Measurements from ENCODE around the gene GSG1L. TPM values are rescaled to one million over a fixed set of nuclear protein-coding genes. Genes with fewer than 3 reads are reported as not detected.

Gene GSG1L
- total RNA-seq, 4 donors from 2014 or later = not detected

GRCh38 chr16:27952811-27953210 is 110.7 kb downstream of the GSG1L start:
- TF ChIP-seq POLR2A (IDR thresholded peaks at IDR 0.05) = no peak
- TF ChIP-seq CTCF (IDR thresholded peaks at IDR 0.05) = no peak
- H3K27me3 ChIP-seq = no peaks in the 10 kb centered on the region
- DNase-seq = no peak

GRCh38 chr16:27951489-27952120 is 111.9 kb downstream of the GSG1L start:
- no peaks in the 10 kb centered on the region for H3K36me3 ChIP-seq
- H3K27me3 ChIP-seq = no peaks in the 10 kb centered on the region
- H3K9me3 ChIP-seq = peaks cover 0 to 4% (median 0%) of the 10 kb centered on the region in 4 donors
- H3K4me1 ChIP-seq = no peaks in the 10 kb centered on the region
- H3K4me3 ChIP-seq = no peak overlapping the region
- TF ChIP-seq CTCF (IDR thresholded peaks at IDR 0.05) (no peak), POLR2A (IDR thresholded peaks at IDR 0.05) (no peak)
- H3K27ac ChIP-seq = no peak overlapping the region
- DNase-seq = no peak

More at GRCh38 chr16:27952811-27953210, 110.7 kb downstream of the GSG1L start:
- Histone ChIP-seq H3K27ac (no peak overlapping the region), H3K4me1 (no peaks in the 10 kb centered on the region), H3K4me3 (no peak overlapping the region), H3K36me3 (no peaks in the 10 kb centered on the region), H3K9me3 (peaks cover 0 to 5% (median 0%) of the 10 kb centered on the region in 4 donors)

- Histone ChIP-seq H3K27ac (no peak overlapping the region), H3K4me1 (no peaks in the 10 kb centered on the region), H3K9me3 (no peaks in the 10 kb centered on the region), H3K4me3 (no peak overlapping the region), H3K36me3 (no peaks in the 10 kb centered on the region), H3K27me3 (no peaks in the 10 kb centered on the region)
- TF ChIP-seq POLR2A (IDR thresholded peaks at IDR 0.05) (no peak), CTCF (IDR thresholded peaks at IDR 0.05) (no peak)
- DNase-seq = no peak
Observed at GRCh38 chr16:27950206-27950887, 113.2 kb downstream of the GSG1L start.

GRCh38 chr16:27947696-27948095 is 115.8 kb downstream of the GSG1L start:
- no peak for DNase-seq

GRCh38 chr16:27945233-27945973 is 118.1 kb downstream of the GSG1L start:
- no peaks in the 10 kb centered on the region for H3K36me3 ChIP-seq
- no peaks in the 10 kb centered on the region for H3K9me3 ChIP-seq
- no peak overlapping the region for H3K27ac ChIP-seq
- no peaks in the 10 kb centered on the region for H3K4me1 ChIP-seq
- TF ChIP-seq CTCF (IDR thresholded peaks at IDR 0.05) (no peak), POLR2A (IDR thresholded peaks at IDR 0.05) (no peak)
- no peak for DNase-seq
- no peak overlapping the region for H3K4me3 ChIP-seq
- no peaks in the 10 kb centered on the region for H3K27me3 ChIP-seq

More at GRCh38 chr16:27947696-27948095, 115.8 kb downstream of the GSG1L start:
- Histone ChIP-seq H3K4me1 (no peaks in the 10 kb centered on the region), H3K36me3 (no peaks in the 10 kb centered on the region), H3K4me3 (no peak overlapping the region), H3K27ac (no peak overlapping the region), H3K9me3 (no peaks in the 10 kb centered on the region), H3K27me3 (no peaks in the 10 kb centered on the region)
- TF ChIP-seq POLR2A (IDR thresholded peaks at IDR 0.05) = no peak
- no peak for TF ChIP-seq CTCF (IDR thresholded peaks at IDR 0.05)
